ENCODE measurements around the gene SMIM21.

DNA sequence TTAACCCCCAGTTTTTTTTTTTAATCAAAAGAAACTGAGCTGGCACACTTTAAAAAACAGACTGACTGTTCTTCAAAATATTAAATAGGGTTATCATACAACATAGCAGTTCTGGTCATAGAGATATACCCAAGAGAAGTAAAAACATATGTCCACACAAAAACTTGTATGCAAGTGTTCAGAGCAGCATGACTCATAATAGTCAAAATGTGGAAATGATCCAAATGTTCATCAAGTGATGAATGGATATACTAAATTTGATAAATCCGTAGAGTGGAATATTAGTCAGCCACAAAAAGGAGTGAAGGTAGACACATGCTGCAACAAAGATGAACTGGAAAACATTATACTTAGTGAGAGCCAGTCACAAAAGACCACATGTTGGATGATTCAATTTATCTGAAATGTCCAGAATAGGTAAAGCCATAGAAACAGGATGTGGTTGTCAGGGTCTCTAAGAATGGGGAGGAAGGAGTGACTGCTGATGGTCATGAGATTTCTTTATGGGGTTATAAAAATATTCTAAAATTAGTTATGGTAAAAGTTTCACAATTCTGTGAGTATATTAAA is 5.1 kb downstream of the SMIM21 start:
- TF ChIP-seq, protein P1, sequence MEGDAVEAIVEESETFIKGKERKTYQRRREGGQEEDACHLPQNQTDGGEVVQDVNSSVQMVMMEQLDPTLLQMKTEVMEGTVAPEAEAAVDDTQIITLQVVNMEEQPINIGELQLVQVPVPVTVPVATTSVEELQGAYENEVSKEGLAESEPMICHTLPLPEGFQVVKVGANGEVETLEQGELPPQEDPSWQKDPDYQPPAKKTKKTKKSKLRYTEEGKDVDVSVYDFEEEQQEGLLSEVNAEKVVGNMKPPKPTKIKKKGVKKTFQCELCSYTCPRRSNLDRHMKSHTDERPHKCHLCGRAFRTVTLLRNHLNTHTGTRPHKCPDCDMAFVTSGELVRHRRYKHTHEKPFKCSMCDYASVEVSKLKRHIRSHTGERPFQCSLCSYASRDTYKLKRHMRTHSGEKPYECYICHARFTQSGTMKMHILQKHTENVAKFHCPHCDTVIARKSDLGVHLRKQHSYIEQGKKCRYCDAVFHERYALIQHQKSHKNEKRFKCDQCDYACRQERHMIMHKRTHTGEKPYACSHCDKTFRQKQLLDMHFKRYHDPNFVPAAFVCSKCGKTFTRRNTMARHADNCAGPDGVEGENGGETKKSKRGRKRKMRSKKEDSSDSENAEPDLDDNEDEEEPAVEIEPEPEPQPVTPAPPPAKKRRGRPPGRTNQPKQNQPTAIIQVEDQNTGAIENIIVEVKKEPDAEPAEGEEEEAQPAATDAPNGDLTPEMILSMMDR (IDR thresholded peaks at IDR 0.05), result no peak
- TF ChIP-seq POLR2A (IDR thresholded peaks at IDR 0.05), result no peak
